ENCODE results near the gene CHRNA1. TPM values are rescaled to one million over a fixed set of nuclear protein-coding genes. Genes with fewer than 3 reads are reported as not detected.
"Not testable (repeated sequence)": the region's sequence is repeated elsewhere in the genome, so short reads cannot be mapped to it uniquely, and the experiment has no call there.

The CHRNA1 gene
- total RNA-seq, 1 experiment from 2014 or later, result 0.66 TPM

- peak; percentile 44 for DNase-seq (ENCODE audit: low read depth)
Observed at GRCh38 chr2:174717916-174718315, 46.4 kb downstream of the CHRNA1 start.

DNA sequence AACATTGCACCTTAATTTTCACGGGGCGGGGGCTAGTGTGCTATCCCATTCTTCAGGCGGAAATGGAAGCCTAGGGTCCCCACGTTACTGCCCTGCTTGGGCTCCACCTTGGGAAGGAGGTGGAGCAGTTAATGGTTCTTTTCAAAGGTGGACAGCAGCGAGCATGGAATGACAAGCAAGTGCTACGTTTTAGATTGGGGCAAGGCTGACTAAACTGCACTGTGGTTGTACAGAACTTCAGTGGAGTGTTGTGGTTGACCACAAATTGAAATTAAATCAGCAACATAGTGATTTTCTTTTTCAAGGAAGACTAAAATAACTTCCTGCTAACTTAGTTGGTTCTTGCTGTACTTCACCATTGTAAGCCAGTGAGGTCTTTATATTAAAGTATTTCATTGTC, 47.0 kb downstream of the CHRNA1 start:
- peak; percentile 58 for DNase-seq (ENCODE audit: low read depth)

- DNase-seq (ENCODE audit: low read depth), result no peak
Observed at GRCh38 chr2:174716785-174717184, 47.5 kb downstream of the CHRNA1 start.

- no peak for DNase-seq (ENCODE audit: low read depth)
Observed at GRCh38 chr2:174713686-174714085, 50.6 kb downstream of the CHRNA1 start.

DNA sequence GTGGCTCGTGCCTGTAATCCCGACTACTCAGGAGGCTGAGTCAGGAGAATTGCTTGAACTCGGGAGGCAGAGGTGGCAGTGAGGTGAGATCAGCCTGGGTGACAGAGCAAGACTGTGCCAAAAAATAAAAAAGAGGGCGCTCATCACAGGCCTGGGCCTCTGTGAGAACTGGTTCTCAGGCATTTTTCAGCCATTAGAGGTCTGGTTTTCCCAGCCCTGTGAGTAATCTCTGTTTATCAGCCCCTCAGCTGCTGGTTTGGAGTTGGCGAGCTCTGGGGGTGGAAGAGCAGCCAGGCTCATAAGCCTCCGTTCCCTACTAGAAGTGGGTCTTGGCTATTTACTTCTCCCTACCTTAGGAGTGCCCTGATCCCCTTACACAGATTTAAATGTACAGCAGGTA, 53.1 kb downstream of the CHRNA1 start:
- peak; percentile 46 for DNase-seq (ENCODE audit: low read depth)

DNA sequence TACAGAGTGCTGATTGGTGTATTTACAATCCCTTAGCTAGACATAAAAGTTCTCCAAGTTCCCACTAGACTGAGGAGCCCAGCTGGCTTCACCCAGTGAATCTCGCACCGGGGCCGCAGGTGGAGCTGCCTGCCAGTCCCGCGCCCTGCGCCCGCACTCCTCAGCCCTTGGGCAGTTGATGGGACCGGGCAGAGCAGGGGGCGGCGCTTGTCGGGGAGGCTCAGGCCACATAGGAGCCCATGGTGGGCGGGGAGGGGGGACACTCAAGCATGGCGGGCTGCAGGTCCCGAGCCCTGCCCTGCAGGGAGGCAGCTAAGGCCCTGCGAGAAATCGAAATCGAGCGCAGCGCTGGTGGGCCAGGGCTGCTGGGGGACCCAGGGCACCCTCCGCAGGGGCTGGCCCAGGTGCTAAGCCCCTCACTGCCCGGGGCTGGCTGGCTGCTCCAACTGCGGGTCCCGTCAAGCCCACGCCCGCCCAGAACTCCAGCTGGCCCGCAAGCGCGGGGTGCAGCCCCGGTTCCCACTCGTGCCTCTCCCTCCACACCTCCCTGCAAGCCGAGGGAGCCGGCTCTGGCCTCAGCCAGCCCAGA, 54.8 kb downstream of the CHRNA1 start:
- DNase-seq (ENCODE audit: low read depth), result not testable (repeated sequence)

DNA sequence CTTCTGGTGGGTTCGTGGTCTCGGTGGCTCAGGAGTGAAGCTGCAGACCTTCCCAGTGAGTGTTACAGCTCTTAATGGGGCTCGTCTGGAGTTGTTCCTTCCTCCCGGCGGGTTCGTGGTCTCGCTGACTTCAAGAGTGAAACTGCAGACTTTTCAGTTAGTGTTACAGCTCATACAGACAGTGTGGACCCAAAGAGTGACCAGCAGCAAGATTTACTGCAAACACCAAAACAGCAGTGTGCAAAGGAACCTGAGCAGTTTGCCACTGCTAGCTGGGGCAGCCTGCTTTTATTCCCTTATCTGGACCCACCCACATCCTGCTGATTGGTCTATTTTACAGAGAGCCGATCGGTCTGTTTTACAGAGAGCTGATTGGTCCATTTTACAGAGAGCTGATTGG, 55.6 kb downstream of the CHRNA1 start:
- DNase-seq (ENCODE audit: low read depth), result no peak

DNA sequence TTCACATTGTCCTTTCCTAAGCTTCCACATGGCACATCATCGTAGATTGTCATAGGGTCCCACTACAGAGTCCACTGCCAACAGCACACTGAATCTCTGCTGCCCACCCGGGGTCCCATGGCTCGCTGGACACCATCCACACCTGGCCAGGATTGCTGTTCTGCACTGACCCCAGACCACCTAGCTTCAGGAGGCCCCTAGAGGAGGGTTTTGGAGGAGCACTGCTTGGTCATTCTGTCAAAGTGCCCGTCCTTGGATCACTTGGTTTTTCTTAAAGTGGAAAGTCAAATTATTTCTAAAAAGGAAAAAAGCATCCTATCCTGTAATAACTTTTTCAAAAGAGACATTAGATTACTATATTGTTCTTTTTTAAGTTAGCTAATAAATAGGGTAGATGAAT, 59.0 kb downstream of the CHRNA1 start:
- no peak for DNase-seq (ENCODE audit: low read depth)

GRCh38 chr2:174704642-174705041, 59.6 kb downstream of the CHRNA1 start:
- DNase-seq (ENCODE audit: low read depth), result no peak

DNA sequence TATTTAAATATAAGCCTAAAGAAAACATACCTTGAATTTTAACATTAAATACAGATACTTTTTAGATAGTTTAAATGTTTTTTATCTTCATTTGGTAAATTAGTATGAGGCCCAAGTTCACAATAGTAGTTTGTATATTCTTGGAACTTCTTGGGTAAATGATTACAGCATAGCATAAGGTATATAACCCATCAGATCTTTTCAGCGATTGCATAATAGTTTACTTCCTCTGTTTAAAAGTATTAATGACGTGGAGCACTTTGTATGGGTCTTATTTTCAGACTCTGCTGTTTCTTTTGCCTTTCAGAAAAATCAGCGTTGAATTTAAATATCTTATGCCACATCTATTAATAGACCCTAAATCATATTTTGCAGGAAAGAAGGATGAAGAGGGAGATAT, 60.2 kb downstream of the CHRNA1 start:
- no peak for DNase-seq (ENCODE audit: low read depth)

GRCh38 chr2:174703430-174703829, 60.8 kb downstream of the CHRNA1 start:
- no peak for DNase-seq (ENCODE audit: low read depth)

DNA sequence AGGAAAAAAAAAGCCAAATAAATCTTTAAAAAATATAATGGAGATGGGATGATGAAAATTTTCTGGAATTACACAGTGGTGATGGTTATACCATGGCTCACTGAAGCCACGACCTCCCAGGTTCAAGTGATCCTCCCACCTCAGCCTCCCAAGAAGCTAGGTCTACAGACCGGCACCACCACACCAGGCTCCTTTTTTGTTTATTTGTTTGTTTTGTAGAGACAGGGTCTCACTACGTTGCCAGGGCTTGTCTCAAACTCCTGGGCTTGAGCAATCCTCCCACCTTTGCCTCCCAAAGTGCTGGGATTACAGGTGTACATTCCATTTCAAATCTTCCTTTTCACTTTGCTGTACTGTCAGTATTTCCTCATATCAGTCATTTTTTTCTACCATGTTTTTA, 61.7 kb downstream of the CHRNA1 start:
- DNase-seq (ENCODE audit: low read depth), result no peak

GRCh38 chr2:174699993-174700766, 64.1 kb downstream of the CHRNA1 start:
- peak; percentile 24 for DNase-seq (ENCODE audit: low read depth)

Other genes starting within 250 kb of the CHRNA1 start
- 10.3 and 15.6 TPM in 2 replicates for gene WIPF1, start 166.7 kb downstream of the CHRNA1 start, total RNA-seq (2014; rRNA removed; shearing (Covaris generic))
- 9.6 and 10.2 TPM in 2 replicates for gene CHN1, start 240.9 kb upstream of the CHRNA1 start, total RNA-seq (2014; rRNA removed; shearing (Covaris generic))

Data from HT1080 (cell line).